Activated CD4-positive, alpha-beta T cell treated with anti-CD3 and anti-CD28 coated beads, Interleukin-2, amount 50 U/mL, for 24 hours (primary cell): ENCODE data around the gene SYNE4.
A peak's percentile ranks its signal among the peaks of the same experiment; 100 is the strongest.

Source experiments
- DNase-seq, 2 donors: peaks; one replicate each; pipeline ENCODE4 v3.0.0-alpha.2; 2020; ENCODE audit warnings: low read depth in 1 of 2, low spot score in 1 of 2

SYNE4 gene

GRCh38 chr19:36026091-36026876, 17.7 kb upstream of the SYNE4 start:
- no peak for DNase-seq

DNA sequence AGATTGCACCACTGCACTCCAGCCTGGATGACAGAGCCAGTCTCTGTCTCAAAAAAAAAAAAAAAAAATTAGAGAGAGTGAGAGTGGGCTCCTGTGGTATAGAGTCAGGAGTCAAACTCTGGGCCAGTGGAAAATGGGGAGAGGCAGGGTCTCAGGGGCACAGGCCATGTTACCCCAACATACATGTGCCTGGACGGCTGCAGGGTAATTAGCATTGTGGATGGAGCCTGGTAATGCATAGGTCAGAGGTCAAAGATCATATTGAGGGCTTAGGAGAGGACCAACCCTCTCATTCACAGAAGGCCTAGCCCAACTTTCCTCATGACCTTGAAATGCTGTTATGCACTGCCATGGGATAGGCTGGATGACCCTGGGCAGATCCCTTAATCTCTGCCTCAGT, 16.9 kb upstream of the SYNE4 start:
- no peak for DNase-seq

DNA sequence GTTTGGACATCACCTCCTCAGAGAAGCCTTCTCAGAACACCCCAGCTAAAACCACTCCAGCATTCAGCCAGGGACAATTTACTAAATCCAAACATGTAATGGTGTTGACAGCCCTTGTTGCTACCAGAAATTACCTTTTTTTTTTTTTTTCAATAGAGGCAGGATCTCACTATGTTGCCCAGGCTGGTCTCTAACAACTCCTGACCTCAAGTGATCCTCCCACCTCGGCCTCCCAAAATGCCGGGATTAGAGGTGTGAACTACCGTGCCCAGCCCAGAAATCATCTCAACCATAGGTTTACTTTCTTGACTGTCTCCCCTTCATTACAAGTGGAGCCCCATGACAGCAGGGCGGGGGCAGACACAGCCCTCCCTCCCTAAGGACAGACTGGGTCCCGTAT, 14.8 kb upstream of the SYNE4 start:
- no peak for DNase-seq

- DNase-seq = no peak
Observed at GRCh38 chr19:36019061-36019670, 10.6 kb upstream of the SYNE4 start.

GRCh38 chr19:36014012-36014924, 5.7 kb upstream of the SYNE4 start, which contains the start of gene ALKBH6:
TSS of gene ALKBH6 (minus strand) at chr19:36014213. CDS start at chr19:36013397, 816 bp downstream.
- peak; percentile 99 for DNase-seq

GRCh38 chr19:36013280-36014011, 4.8 kb upstream of the SYNE4 start:
- DNase-seq = no peak

GRCh38 chr19:36010402-36010801, 1.8 kb upstream of the SYNE4 start:
- DNase-seq = no peak

DNA sequence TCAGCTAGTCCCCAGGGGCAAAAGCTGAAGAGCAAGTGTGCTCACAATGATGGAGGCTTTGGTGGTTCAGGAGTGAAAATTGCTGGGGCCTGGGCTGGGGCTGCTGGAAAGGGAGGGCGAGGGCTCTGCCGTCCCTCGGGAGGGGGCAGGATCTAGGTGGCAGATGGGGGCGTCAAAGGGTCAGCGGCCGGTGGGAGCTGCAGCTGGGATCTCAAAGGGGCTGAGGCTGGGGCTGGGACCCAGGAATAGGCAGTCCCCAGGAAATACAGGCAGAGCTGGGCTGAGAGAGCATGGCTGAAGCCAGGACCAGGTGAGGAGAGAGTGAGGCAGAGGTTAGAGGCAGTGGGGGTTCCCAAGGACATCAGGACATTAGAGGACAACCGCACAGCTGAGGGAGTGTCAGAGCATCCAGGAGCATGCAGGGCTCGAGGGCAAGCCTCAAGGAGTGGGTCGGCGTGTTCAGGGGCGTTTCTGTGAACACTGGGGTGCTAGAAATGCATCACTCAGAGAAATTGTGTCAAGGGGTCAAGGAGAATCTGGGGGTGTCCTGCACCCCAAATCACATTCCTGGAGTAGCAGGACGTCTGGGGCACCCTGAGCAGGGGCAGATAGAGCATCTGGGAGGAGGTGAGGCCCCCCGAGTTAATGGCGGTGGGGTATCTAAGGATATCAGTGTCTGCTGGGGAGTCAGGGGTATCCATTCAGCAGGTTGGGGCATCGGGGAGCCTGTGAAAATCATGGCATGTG, 1.2 kb upstream of the SYNE4 start:
- DNase-seq = no peak

DNA sequence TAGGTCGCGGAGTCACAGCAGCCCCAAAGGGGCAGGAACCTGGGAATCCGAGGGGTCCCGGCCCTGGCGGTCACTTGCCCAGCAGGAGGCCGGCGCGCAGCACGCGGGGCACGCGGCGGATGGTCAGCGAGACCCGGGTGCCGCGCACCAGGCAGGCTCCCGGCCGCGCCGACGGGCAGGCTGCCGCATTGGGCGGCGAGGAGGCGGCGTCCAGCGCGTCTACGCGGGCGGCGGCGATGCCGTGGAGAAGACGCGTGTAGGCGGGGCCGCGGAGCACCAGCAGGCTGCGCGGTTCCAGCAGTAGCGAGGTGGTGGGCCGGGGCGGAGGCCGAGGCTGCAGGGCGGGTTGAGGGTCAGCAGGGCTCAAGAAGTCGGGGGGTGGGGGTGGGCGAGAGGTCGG, 607 bp upstream of the SYNE4 start:
- DNase-seq = peak in 1 of 2 donors; percentile 30

GRCh38 chr19:36006955-36007354, 1.7 kb downstream of the SYNE4 start:
- no peak for DNase-seq

GRCh38 chr19:36003284-36003683, 5.3 kb downstream of the SYNE4 start:
- DNase-seq = no peak

- DNase-seq = no peak
Observed at GRCh38 chr19:36001605-36002004, 7.0 kb downstream of the SYNE4 start.

- DNase-seq = no peak
Observed at GRCh38 chr19:35996777-35997176, 11.8 kb downstream of the SYNE4 start.

DNA sequence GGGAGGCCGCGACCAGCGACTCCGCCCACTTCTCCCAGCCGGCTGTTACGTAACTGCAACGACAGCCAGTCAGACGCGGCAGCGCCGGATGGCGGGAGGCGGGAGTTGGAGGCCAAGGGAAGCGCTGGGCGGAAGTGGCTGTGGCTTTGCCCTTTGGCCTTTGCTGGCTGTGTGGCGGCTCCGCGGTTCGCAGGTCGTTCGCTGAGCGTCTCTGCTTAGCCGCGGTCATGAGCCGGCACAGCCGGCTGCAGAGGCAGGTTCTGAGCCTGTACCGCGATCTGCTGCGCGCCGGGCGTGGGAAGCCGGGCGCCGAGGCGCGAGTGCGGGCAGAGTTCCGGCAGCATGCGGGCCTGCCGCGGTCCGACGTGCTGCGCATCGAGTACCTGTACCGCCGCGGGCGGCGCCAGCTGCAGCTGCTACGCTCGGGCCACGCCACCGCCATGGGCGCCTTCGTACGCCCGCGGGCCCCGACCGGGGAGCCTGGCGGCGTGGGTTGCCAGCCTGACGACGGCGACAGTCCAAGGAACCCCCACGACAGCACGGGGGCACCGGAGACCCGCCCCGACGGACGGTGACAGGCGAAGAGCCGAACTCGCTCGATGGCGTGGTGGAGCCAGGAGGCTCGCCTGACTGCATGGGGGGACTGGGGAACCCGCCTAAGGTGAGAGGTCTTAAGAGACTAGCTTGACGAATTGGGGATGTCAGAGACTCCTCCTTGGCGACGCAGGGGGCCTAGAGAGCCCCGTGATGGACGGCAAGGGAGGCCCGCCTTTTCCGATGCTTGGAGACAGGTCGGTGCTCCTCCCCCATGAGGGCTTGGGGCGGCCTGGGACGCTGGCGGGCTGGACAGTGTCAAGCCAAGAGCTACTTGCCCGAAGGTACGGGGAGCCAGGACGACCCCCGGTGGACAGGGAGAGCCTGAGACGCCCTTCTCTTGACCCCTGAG, 13.3 kb downstream of the SYNE4 start, which contains the start of gene SDHAF1:
Gene SDHAF1, plus strand, starts transcription at position 141 of the 946 bp plus-strand sequence. Its CDS starts 87 bp downstream, at position 228.
- peak; percentile 85 to 93 for DNase-seq

DNA sequence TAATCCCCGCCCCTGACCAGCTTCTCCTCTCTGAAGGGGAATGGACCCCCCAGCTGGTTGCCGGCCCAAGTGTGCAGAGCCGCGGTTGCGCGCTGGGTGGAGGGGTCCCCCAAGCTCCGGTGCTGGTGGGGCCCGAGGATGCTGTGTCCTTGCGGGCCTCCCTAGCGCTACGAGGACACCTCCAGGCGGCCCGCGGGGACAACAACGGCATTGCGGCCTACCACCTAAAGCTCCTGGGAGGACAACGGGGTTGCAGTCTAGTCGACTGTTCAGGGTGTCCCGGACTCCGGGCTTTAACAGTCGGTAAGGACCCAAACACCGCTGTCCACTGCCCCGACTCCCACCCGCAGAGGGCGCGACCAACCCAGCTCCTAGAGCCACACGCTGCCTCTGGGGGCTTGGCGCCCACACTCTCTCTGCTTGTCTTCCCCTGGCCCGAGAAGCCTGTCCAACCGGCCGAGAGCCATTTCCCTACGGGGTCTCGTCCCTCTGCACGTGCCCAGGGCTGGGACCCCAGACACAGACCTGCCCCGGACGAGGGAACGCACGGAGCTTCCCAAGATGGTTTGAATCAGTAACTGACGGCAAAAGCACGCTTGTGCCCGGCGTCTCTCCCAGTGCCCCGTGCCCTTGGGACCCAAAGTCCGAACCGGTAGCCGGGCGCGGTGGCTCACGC, 14.6 kb downstream of the SYNE4 start:
- DNase-seq = no peak

- DNase-seq = no peak
Observed at GRCh38 chr19:35992907-35993765, 15.5 kb downstream of the SYNE4 start.

- no peak for DNase-seq
Observed at GRCh38 chr19:35991731-35992450, 16.7 kb downstream of the SYNE4 start.
